HCT116 (cell line): ENCODE results near the gene PAH. TPM values are rescaled to one million over a fixed set of nuclear protein-coding genes. Genes with fewer than 3 reads are reported as not detected.

Experiments used
- ATAC-seq: fragments of 200-7000 bp; cut with Tn5 transposase; 2 replicates; pipeline ENCODE4 v1.9.1; 2020; ENCODE audit warnings: mild to moderate bottlenecking, moderate library complexity
- BruUV-seq: library from RNA; stranded (reverse); fragments of 400-500 nt; replicated peaks from 2 replicates; lab custom pipeline; 2021; lab: Mats Ljungman, UMichigan
- CTCF ChIA-PET: fragments of 300-600 bp; sonication (Branson Sonifier 250); formaldehyde crosslinking; loops from one replicate; lab custom pipeline; 2021; ENCODE audit warnings: antibody characterized with exemption; lab: Charles Lee
- POLR2A ChIA-PET: fragments of 300-600, 350-600 bp; sonication (Branson Sonifier 250); formaldehyde crosslinking; loops from one replicate; lab custom pipeline; 2021; ENCODE audit warnings: antibody characterized with exemption; lab: Charles Lee
- RAD21 ChIA-PET, 2 experiments: fragments of 300-600 bp; sonication (Branson Sonifier 250); formaldehyde crosslinking; loops; one replicate each; lab custom pipeline; 2023; ENCODE audit warnings: low total read pairs in 2 of 2; ENCODE audit not compliant: uncharacterized antibody in 2 of 2, unreplicated experiment in 2 of 2, low non-redundant PET in 1 of 2; lab: Charles Lee
- DNase-seq: peaks from one replicate; pipeline ENCODE4 v3.0.0-alpha.2; 2010; ENCODE audit warnings: low read depth, low spot score
- H2AFZ ChIP-seq: fragments of 200-600 bp; shearing (Covaris generic), sonication (generic); 2 replicates; pipeline ENCODE4 v1.6.1; 2017; ENCODE audit warnings: low read depth, mixed run types, mixed read lengths, antibody characterized with exemption, low read length; ENCODE audit not compliant: poor library complexity, severe bottlenecking
- H3K27ac ChIP-seq: 2 replicates; pipeline ENCODE4 v1.5.1; 2012; ENCODE audit warnings: low read depth, low read length
- H3K27me3 ChIP-seq: fragments of 200-600 bp; sonication (generic); 2 replicates; pipeline ENCODE4 v1.6.1; 2016; ENCODE audit warnings: mixed run types, low read length, mixed read lengths; ENCODE audit not compliant: insufficient read depth
- H3K36me3 ChIP-seq, 2 experiments: fragments of 200-500 bp in 1 of 2; fragments of 200-600 bp in 1 of 2; sonication (Bioruptor generic) in 1 of 2; sonication (generic) in 1 of 2; 2 replicates each; pipeline versions ENCODE4 v1.5.1 to v1.6.1; 2014 to 2016; ENCODE audit warnings: low read length in 2 of 2, inconsistent platforms in 1 of 2, mixed read lengths in 1 of 2, mixed run types in 1 of 2; ENCODE audit not compliant: insufficient read depth in 2 of 2, control insufficient read depth in 1 of 2
- H3K4me1 ChIP-seq, 2 experiments: fragments of 200-600 bp in 1 of 2; sonication (generic) in 1 of 2; 2 replicates each; pipeline versions ENCODE4 v1.5.1 to v1.6.1; 2012 to 2017; ENCODE audit warnings: low read length in 2 of 2, inconsistent platforms in 1 of 2, mild to moderate bottlenecking in 1 of 2, mixed read lengths in 1 of 2, mixed run types in 1 of 2, moderate library complexity in 1 of 2; ENCODE audit not compliant: insufficient read depth in 2 of 2, control insufficient read depth in 1 of 2
- H3K4me2 ChIP-seq: fragments of 200-600 bp; sonication (generic); 2 replicates; pipeline ENCODE4 v1.6.1; 2017; ENCODE audit warnings: mixed run types, low read length, mixed read lengths
- H3K4me3 ChIP-seq, 2 experiments: fragments of 200-600 bp in 1 of 2; sonication (generic) in 1 of 2; replicated peaks in 1 of 2; 2 replicates each; pipeline ENCODE4 v1.5.1; 2011 to 2016; ENCODE audit warnings: low read length in 2 of 2, control low read depth in 1 of 2, low read depth in 1 of 2, mild to moderate bottlenecking in 1 of 2, mixed read lengths in 1 of 2, mixed run types in 1 of 2
- H3K79me2 ChIP-seq: fragments of 200-600 bp; sonication (generic); 2 replicates; pipeline ENCODE4 v1.6.1; 2017; ENCODE audit warnings: mild to moderate bottlenecking, mixed run types, low read length, moderate library complexity, mixed read lengths; ENCODE audit not compliant: insufficient read depth
- H3K9ac ChIP-seq: fragments of 200-600 bp; sonication (generic); 2 replicates; pipeline ENCODE4 v1.6.1; 2016; ENCODE audit warnings: low read length, mixed read lengths
- H3K9me2 ChIP-seq: fragments of 200-600 bp; sonication (generic), shearing (Covaris generic); 2 replicates; pipeline ENCODE4 v1.6.1; 2017; ENCODE audit warnings: mixed run types, mild to moderate bottlenecking, moderate library complexity; ENCODE audit not compliant: insufficient read depth
- H3K9me3 ChIP-seq, 2 experiments: fragments of 200-500 bp in 1 of 2; fragments of 200-600 bp in 1 of 2; sonication (Bioruptor generic) in 1 of 2; sonication (generic) in 1 of 2; 2 replicates each; pipeline ENCODE4 v1.6.1; 2014 to 2017; ENCODE audit warnings: low read length in 2 of 2, mixed read lengths in 2 of 2, inconsistent platforms in 1 of 2, low read depth in 1 of 2, mild to moderate bottlenecking in 1 of 2, mixed run types in 1 of 2, moderate library complexity in 1 of 2; ENCODE audit not compliant: control insufficient read depth in 1 of 2, insufficient read depth in 1 of 2
- H4K20me1 ChIP-seq: fragments of 200-600 bp; sonication (generic), shearing (Covaris generic); 2 replicates; pipeline ENCODE4 v1.6.1; 2017; ENCODE audit warnings: mixed run types, mild to moderate bottlenecking, moderate library complexity; ENCODE audit not compliant: insufficient read depth
- ATF3 ChIP-seq: IDR thresholded peaks from 2 replicates; pipeline ENCODE4 v1.6.1; 2012
- ELF1 ChIP-seq: IDR thresholded peaks from 2 replicates; pipeline ENCODE4 v1.6.1; 2012; ENCODE audit warnings: low read depth, borderline replicate concordance
- EZH2 ChIP-seq: fragments of 200-600 bp; sonication (generic); IDR thresholded peaks from 2 replicates; pipeline ENCODE4 v1.6.1; 2017; ENCODE audit warnings: antibody characterized with exemption, mixed run types
- FOSL1 ChIP-seq: IDR thresholded peaks from 2 replicates; pipeline ENCODE4 v1.6.1; 2012; ENCODE audit warnings: low read depth
- JUND ChIP-seq: IDR thresholded peaks from 2 replicates; pipeline ENCODE4 v1.6.1; 2012
- MAX ChIP-seq: IDR thresholded peaks from 2 replicates; pipeline ENCODE4 v1.6.1; 2012
- RAD21 ChIP-seq: IDR thresholded peaks from 2 replicates; pipeline ENCODE4 v1.6.1; 2012; ENCODE audit warnings: low read depth, mild to moderate bottlenecking
- REST ChIP-seq: IDR thresholded peaks from 2 replicates; pipeline ENCODE4 v1.6.1; 2012; ENCODE audit warnings: low read depth
- SP1 ChIP-seq: IDR thresholded peaks from 2 replicates; pipeline ENCODE4 v1.6.1; 2012; ENCODE audit warnings: low read depth
- TCF7L2 ChIP-seq: IDR thresholded peaks from 2 replicates; pipeline ENCODE4 v1.7.0; 2011; ENCODE audit warnings: borderline replicate concordance, inconsistent platforms; ENCODE audit not compliant: insufficient read depth, insufficient read length; ENCODE audit errors: extremely low read depth
- YY1 ChIP-seq: IDR thresholded peaks from 2 replicates; pipeline ENCODE4 v1.6.1; 2011; ENCODE audit warnings: low read length, low read depth, moderate library complexity, mild to moderate bottlenecking; ENCODE audit not compliant: insufficient replicate concordance; ENCODE audit errors: extremely low read depth
- ZNF274 ChIP-seq: fragments of 200-500 bp; sonication (Bioruptor generic); IDR thresholded peaks from 2 replicates; pipeline ENCODE4 v1.6.1; 2014; ENCODE audit warnings: mild to moderate bottlenecking, low read depth, low read length, inconsistent platforms
- intact Hi-C: fragments of 100-400 bp; cut with micrococcal nuclease; formaldehyde crosslinking; loops from 2 replicates; pipeline ENCODE4 v1.10.0; 2022
- total RNA-seq: library from RNA; stranded (reverse); gene quantifications from one replicate; pipeline ENCODE4 v1.2.1, GENCODE V29; 2021; ENCODE audit not compliant: unreplicated experiment

PAH gene
- total RNA-seq, 1 experiment from 2014 or later: 2.8 TPM

- BruUV-seq: no TSS peak
- ATAC-seq (no peak), DNase-seq (no peak)
- Histone ChIP-seq H3K4me3 (no peak overlapping the region), H3K9me3 (no peaks in the 10 kb centered on the region), H3K36me3 (no peaks in the 10 kb centered on the region), H3K27ac (no peak overlapping the region), H2AFZ (no peak overlapping the region), H3K27me3 (peaks cover 8% of the 10 kb centered on the region; the same call in 1 of the 2 replicates), H3K4me2 (no peak overlapping the region), H3K4me1 (peaks cover 0 to 6% of the 10 kb centered on the region in 2 experiments; a peak in 1 of 4 replicates), H4K20me1 (no peaks in the 10 kb centered on the region), H3K9me2 (no peaks in the 10 kb centered on the region), H3K9ac (no peak overlapping the region), H3K79me2 (no peaks in the 10 kb centered on the region)
- TF ChIP-seq MAX: no peak
- no peak for TF ChIP-seq ZNF274
- no peak for TF ChIP-seq JUND
- TF ChIP-seq TCF7L2: no peak
- ChIA-PET RAD21 (no interaction called here), CTCF (no interaction called here), POLR2A (no interaction called here)
- intact Hi-C loops: loop anchor here (5.0 kb wide), 2 partner anchors 333 to 1043 kb away; partner anchors contain the start of gene IGF1
These were observed 102.2 kb downstream of the PAH start for GRCh38 chr12:102814691-102815367.

GRCh38 chr12:102812344-102812743 lies 104.7 kb downstream of the PAH start:
- Histone ChIP-seq H3K4me1 (peaks cover 0 to 6% of the 10 kb centered on the region in 2 experiments; a peak in 1 of 4 replicates), H3K4me3 (no peak overlapping the region), H3K36me3 (no peaks in the 10 kb centered on the region), H3K27me3 (peaks cover 8% of the 10 kb centered on the region; the same call in 1 of the 2 replicates), H3K9ac (no peak overlapping the region), H3K4me2 (no peak overlapping the region), H3K27ac (no peak overlapping the region), H4K20me1 (no peaks in the 10 kb centered on the region), H3K9me3 (no peaks in the 10 kb centered on the region), H2AFZ (no peak overlapping the region), H3K79me2 (no peaks in the 10 kb centered on the region), H3K9me2 (no peaks in the 10 kb centered on the region)
- intact Hi-C loops: loop anchor here (5.0 kb wide), 2 partner anchors 330 to 1040 kb away; partner anchors contain the start of gene IGF1
- POLR2A ChIA-PET: no interaction called here
- BruUV-seq: no TSS peak
- CTCF ChIA-PET: no interaction called here
- RAD21 ChIA-PET: no interaction called here
- TF ChIP-seq TCF7L2 (no peak), JUND (no peak), FOSL1 (no peak), EZH2 (no peak), RAD21 (no peak), MAX (no peak), SP1 (no peak), ATF3 (no peak), YY1 (no peak), REST (no peak), ELF1 (no peak)
- ATAC-seq (no peak), DNase-seq (no peak)
